GM12891 (cell line): ENCODE results near the gene SUCNR1.

Experiments used
- POLR2A ChIP-seq: IDR thresholded peaks from 2 replicates; pipeline ENCODE4 v1.6.1; 2011; ENCODE audit warnings: low read depth, low read length, control low read depth
- POLR2AphosphoS5 ChIP-seq: IDR thresholded peaks from 2 replicates; pipeline ENCODE4 v1.6.1; 2011; ENCODE audit warnings: low read depth, low read length, control low read depth
- POU2F2 ChIP-seq: IDR thresholded peaks from 2 replicates; pipeline ENCODE4 v1.6.1; 2011; ENCODE audit warnings: low read depth, mild to moderate bottlenecking, control low read depth, low read length, moderate library complexity
- SPI1 ChIP-seq: IDR thresholded peaks from 2 replicates; pipeline ENCODE4 v1.6.1; 2011; ENCODE audit warnings: low read depth, low read length, control low read depth
- TAF1 ChIP-seq: IDR thresholded peaks from 2 replicates; pipeline ENCODE4 v1.6.1; 2011; ENCODE audit warnings: low read depth, low read length, control low read depth

GRCh38 chr3:151859233-151859673 lies 14.2 kb upstream of the SUCNR1 start:
- TF ChIP-seq POLR2AphosphoS5 (no peak), POU2F2 (no peak), POLR2A (no peak), TAF1 (no peak), SPI1 (no peak)
